Stomach (tissue), 4 donors: ENCODE data around the gene IGSF9B.

Source experiments
- EP300 ChIP-seq: sonication (generic); formaldehyde crosslinking; IDR thresholded peaks from one replicate; pipeline ENCODE4 v1.6.1; 2017; ENCODE audit warnings: antibody characterized with exemption
- POLR2A ChIP-seq, 4 donors: fragments of 450-650 bp; IDR thresholded peaks; one replicate each; pipeline ENCODE4 v1.6.1; 2016; ENCODE audit warnings: antibody characterized with exemption in 4 of 4, control low read depth in 2 of 4, mild to moderate bottlenecking in 1 of 4, moderate library complexity in 1 of 4
- POLR2AphosphoS5 ChIP-seq, 3 donors: sonication (generic); formaldehyde crosslinking; IDR thresholded peaks; one replicate each; pipeline ENCODE4 v1.6.1; 2016; ENCODE audit warnings: antibody characterized with exemption in 3 of 3
- TF ChIP-seq, protein P1 (sequence below), 7 experiments: fragments of 450-650 bp in 4 of 7; fragments of 200-600 bp in 3 of 7; sonication (generic) in 3 of 7; IDR thresholded peaks; one replicate each; pipeline ENCODE4 v1.5.1; 2016 to 2019; ENCODE audit warnings: antibody characterized with exemption in 7 of 7, control low read depth in 2 of 7, mild to moderate bottlenecking in 1 of 7

DNA sequence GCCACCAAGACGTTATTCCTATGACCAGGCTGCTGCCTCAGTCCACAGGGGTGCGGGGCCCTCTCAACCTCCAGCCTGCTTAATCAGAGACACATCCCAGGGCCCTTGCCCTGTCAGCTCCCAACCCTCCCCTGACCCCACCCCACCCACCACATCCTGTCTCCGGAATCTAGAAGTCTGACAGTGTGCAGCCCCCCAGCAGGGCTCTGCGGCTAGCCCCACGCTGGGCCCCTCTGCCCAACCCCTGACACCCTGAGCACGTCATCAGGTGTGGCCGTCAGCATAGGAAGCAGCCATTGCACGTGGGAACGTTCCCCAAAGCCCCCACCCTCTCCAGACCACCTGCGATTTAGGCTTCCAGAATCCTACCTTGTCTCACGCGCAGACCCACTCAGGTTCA lies 34.3 kb upstream of the IGSF9B start:
- no peak for TF ChIP-seq POLR2A (IDR thresholded peaks at IDR 0.05)
- TF ChIP-seq, protein P1, sequence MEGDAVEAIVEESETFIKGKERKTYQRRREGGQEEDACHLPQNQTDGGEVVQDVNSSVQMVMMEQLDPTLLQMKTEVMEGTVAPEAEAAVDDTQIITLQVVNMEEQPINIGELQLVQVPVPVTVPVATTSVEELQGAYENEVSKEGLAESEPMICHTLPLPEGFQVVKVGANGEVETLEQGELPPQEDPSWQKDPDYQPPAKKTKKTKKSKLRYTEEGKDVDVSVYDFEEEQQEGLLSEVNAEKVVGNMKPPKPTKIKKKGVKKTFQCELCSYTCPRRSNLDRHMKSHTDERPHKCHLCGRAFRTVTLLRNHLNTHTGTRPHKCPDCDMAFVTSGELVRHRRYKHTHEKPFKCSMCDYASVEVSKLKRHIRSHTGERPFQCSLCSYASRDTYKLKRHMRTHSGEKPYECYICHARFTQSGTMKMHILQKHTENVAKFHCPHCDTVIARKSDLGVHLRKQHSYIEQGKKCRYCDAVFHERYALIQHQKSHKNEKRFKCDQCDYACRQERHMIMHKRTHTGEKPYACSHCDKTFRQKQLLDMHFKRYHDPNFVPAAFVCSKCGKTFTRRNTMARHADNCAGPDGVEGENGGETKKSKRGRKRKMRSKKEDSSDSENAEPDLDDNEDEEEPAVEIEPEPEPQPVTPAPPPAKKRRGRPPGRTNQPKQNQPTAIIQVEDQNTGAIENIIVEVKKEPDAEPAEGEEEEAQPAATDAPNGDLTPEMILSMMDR (IDR thresholded peaks at IDR 0.05): no peak
- TF ChIP-seq POLR2AphosphoS5 (IDR thresholded peaks at IDR 0.05): no peak
- TF ChIP-seq EP300: no peak
